HG02763 (cell line): ENCODE results near the gene PCBP3.

Experiments
- ATAC-seq: cut with Tn5 transposase; IDR thresholded peaks from one replicate; pipeline ENCODE4 v1.9.1; 2021; ENCODE audit warnings: mild to moderate bottlenecking, moderate library complexity; ENCODE audit not compliant: unreplicated experiment

Gene PCBP3

DNA sequence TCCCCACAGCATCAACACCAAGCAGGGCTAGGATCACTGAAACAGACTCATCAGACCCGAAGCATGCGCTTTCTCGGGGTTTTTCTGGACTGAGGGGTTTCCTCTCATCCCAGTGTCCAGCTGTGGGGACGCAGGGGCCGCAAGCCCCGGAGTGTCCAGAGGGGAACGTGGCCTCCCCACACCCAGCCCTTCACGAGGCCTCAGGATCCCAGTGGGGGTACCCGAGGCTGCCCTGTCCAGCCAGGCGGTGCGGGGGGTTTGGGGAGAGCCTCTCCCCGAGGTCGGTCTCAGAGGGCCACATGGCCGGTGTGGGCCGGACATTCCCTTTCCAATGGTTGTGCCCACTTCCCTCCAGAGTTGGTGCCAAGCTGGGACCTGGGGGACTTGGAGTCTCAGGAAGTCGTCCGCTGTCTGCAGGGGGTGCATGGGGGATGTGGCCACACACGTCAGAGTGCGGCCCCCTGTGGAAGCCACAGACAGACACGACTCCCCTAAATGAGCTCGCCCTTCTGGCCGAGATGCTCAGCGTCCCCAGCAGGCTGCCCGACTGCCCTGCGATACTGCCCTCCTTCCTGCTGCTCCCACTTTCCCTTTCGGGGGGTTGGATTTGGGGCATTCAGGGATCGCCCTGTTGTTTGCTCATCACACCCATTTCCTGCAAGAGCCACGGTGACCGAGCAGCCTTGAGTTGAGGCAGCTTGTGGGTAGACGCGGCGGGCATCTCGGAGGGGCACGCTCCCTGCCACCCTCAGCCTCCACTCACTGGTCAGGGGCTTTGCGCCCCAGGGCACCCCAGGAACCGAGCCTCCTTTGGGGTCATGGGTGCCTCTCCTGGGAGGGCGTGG is 342.2 kb downstream of the PCBP3 start:
- ATAC-seq, result no peak

- no peak for ATAC-seq
These were observed 343.0 kb downstream of the PCBP3 start for GRCh38 chr21:45986316-45987051.

GRCh38 chr21:45987121-45987711 is 343.7 kb downstream of the PCBP3 start:
- ATAC-seq, result no peak

DNA sequence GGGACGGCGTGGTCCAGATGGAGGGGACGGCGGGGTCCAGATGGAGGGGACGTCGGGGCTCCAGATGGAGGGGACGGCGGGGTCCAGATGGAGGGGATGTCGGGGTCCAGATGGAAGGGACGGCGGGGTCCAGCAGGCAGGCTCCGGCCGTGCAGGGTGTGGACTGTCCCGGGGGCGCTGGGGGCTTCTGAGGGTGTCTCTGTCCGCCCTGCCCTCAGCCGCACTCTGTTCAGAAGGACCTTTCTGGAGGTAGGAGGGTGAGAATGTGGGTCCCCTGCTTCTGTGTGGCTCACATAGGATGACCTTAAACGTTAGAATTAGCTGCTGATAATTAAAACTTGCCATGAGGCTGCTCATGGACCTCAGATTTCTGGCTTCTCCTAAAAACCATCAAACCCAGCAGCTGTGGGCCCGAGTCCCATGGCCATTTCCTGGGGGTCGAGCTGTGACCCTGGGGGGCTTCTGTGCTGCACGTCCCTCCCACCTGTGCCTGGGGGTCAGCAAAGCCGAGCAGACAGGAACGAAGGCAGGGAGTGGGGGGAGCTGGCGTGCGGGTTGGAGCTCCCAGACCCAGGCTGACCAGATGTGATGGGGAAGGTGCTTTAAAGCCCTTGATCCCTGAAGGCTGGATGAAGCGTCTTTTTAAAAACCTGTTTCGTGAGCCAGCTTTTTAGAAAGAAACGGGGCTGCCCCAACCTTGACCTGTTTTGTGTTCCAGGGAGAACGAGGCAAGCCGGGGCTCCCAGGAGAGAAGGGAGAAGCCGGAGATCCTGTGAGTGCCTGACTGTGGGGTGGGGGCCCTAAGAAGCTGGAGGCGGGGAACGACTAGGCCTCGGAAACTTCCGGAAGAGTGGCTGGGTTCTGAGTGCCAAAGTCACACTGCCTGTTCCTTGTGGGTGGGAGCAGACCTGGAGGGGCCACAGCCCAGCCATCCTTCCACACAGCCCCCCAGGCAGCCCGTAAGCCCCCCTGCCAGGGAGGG is 345.1 kb downstream of the PCBP3 start:
- ATAC-seq, result no peak

DNA sequence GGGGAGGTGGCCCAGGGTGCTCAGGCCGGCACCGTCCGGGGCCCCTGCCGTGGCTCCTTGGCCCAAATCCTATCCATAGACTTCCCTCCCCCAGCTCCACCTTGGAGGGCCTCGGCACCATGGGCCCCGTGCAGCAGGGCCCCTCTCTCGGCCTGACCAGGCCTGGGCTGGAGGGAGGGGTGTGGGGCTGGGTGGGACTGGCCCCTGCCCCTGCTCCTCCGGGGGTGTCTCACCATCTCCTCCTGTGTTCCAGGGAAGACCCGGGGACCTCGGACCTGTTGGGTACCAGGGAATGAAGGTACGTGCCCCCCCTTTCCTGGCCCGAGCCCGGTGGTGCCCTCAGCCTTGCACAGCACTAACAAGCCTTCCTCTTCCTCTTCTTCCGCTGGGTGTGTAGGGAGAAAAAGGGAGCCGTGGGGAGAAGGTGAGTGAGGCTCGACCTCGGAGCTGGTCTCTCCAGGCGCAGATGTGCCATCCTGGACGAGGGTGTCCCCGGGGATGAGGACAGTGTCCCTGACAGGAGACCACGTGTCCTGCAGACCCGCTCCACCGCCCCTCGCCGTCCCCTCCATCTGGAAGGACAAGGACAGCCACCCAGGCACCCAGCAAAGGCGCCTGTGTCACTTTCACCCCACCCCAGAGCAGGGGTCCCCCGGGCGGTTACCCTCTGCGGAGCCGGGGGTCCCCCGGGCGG is 346.0 kb downstream of the PCBP3 start:
- no peak for ATAC-seq

DNA sequence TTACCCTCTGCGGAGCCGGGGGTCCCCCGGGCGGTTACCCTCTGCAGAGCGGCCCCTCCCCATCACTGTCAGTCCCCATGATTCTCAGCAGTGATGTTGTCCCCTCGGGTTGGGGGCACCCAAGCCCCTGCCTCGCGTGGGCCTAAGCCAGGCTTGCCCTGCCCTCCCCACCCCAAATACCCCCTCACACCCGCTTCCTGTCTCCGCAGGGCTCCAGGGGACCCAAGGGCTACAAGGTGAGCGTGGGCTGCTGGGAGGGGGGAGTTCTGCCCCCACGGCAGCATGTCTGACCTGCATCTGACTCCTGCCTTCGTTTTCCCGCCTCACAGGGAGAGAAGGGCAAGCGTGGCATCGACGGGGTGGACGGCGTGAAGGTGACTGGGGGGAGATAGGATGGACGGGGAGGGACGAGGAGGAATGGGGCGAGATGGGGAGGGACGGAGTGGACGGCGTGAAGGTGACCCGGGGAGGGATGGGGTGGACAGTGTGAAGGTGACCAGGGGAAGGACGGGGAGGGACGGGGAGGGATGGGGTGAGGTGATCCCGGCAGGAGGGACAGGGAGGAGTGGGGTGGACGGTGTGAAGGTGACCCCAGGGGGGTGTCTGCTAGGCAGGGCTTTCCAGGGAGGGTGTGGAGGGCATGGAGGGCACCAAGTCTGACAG is 346.7 kb downstream of the PCBP3 start:
- no peak for ATAC-seq

- no peak for ATAC-seq
These were observed 347.4 kb downstream of the PCBP3 start for GRCh38 chr21:45990741-45991605.

DNA sequence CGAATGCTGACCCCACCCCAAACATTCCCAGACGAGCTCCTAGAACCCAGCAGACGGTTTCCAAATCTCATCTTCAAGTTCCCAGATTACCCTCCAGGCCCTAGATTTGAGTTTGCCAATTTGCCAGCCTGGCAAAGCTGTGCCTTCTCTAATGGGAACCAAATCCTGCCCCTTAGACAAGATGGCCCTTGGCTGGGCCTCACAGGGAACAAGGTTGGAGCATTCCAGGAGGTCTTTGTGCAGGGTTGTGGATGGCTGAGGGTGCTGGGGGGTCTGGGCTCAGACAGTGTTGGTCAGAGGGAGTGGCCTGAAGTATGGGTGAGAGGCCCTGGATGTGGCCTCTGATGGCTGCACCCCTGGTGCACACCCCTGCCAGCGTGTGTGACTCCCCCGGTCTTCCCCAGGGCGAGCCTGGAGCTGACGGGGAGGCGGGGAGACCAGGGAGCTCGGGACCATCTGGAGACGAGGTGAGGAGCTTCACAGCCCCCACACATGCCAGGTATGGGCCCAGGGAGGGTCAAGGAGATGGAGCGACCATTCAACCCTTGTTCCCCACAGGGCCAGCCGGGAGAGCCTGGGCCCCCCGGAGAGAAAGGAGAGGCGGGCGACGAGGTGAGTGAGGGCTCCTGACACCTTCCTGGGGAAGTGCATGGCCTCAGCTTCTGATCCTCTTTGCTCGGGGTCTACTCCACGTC is 348.2 kb downstream of the PCBP3 start:
- ATAC-seq, result no peak
